HUES6 (cell line): ENCODE measurements around the gene TOGARAM2.

Source experiments
- H3K27ac ChIP-seq: 2 replicates; pipeline ENCODE4 v1.7.0; 2013; ENCODE audit warnings: low read depth, mild to moderate bottlenecking, low read length, inconsistent platforms
- H3K27me3 ChIP-seq: 2 replicates; pipeline ENCODE4 v1.6.1; 2013; ENCODE audit warnings: low read length; ENCODE audit not compliant: control insufficient read depth, insufficient read depth
- H3K36me3 ChIP-seq: 2 replicates; pipeline ENCODE4 v1.6.1; 2013; ENCODE audit warnings: low read length; ENCODE audit not compliant: control insufficient read depth, insufficient read depth
- H3K4me1 ChIP-seq: 2 replicates; pipeline ENCODE4 v1.6.1; 2013; ENCODE audit warnings: low read length; ENCODE audit not compliant: control insufficient read depth, insufficient read depth
- H3K4me3 ChIP-seq: 2 replicates; pipeline ENCODE4 v1.5.1; 2013; ENCODE audit warnings: low read depth, low read length
- H3K9ac ChIP-seq: one replicate; pipeline ENCODE4 v1.6.1; 2013; ENCODE audit warnings: mild to moderate bottlenecking, low read length
- H3K9me3 ChIP-seq: 2 replicates; pipeline ENCODE4 v1.6.1; 2013; ENCODE audit warnings: low read depth, low read length; ENCODE audit not compliant: control insufficient read depth, insufficient read depth

Gene TOGARAM2

DNA sequence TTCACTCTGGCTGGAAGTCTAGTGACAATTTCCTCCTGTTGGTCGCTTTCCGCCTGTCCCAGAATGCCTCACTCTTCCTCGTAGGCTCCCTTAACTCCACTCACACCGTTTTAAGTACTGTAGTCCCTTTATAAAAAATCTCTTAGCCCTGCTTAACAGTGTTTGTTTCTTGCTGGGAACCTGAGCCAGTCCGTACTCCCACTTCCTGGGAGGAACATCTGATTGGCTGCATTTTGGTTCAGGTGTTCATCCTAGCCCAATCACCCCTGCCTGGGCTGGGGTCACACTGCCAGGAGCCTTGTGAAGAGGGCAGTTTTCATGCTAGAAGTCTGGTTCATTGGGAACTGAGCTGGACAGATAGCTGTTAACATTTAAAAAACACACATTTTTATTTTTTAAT is 25.6 kb upstream of the TOGARAM2 start:
- no peaks in the 10 kb centered on the region for H3K27me3 ChIP-seq
- H3K27ac ChIP-seq, result no peak overlapping the region
- no peak overlapping the region for H3K9ac ChIP-seq
- H3K9me3 ChIP-seq, result no peaks in the 10 kb centered on the region
- no peaks in the 10 kb centered on the region for H3K36me3 ChIP-seq
- no peak overlapping the region for H3K4me3 ChIP-seq
- H3K4me1 ChIP-seq, result peaks cover 34% of the 10 kb centered on the region

DNA sequence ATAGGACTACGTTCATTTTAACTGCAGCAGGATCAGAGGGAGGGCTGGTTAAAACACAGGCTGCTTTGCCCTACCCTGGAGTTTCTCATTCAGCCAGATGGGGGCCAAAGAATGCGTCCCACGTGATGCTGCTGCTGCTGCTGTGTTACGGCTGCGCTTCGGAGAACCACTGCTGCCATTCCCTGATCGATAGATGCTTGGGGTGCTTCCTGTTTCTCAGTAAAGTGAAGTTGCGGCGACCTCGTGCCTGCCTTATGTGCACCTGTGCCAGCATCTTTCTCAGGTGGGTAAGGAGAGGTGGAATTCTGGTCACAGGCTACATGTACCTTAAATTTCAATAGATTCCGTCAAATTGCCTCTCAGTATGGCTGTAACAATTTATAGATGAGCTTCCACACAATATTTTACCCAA is 24.7 kb upstream of the TOGARAM2 start:
- H3K27ac ChIP-seq, result no peak overlapping the region
- H3K9ac ChIP-seq, result no peak overlapping the region
- no peaks in the 10 kb centered on the region for H3K9me3 ChIP-seq
- no peaks in the 10 kb centered on the region for H3K27me3 ChIP-seq
- H3K36me3 ChIP-seq, result no peaks in the 10 kb centered on the region
- peak overlapping the region; percentile 49 for H3K4me3 ChIP-seq
- H3K4me1 ChIP-seq, result peaks cover 31% of the 10 kb centered on the region

DNA sequence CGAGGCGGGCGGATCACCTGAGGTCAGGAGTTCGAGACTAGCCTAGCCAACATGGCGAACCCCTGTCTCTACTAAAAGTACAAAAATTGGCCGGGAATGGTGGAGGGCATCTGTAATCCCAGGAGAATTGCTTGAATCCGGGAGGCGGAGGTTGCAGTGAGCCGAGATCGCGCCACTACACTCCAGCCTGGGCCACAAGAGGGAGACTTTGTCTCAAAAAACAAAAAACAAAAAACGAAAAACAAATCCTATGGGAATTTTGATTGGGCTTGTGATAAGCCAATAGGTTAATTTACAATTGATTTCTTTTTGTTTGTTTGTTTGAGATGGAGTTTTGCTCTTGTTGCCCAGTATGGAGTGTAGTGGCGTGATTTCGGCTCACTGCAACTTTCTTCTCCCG is 24.2 kb upstream of the TOGARAM2 start:
- peaks cover 27% of the 10 kb centered on the region for H3K4me1 ChIP-seq
- H3K9ac ChIP-seq, result no peak overlapping the region
- no peaks in the 10 kb centered on the region for H3K9me3 ChIP-seq
- H3K27ac ChIP-seq, result no peak overlapping the region
- H3K27me3 ChIP-seq, result no peaks in the 10 kb centered on the region
- no peaks in the 10 kb centered on the region for H3K36me3 ChIP-seq
- H3K4me3 ChIP-seq, result peak overlapping the region; percentile 49

DNA sequence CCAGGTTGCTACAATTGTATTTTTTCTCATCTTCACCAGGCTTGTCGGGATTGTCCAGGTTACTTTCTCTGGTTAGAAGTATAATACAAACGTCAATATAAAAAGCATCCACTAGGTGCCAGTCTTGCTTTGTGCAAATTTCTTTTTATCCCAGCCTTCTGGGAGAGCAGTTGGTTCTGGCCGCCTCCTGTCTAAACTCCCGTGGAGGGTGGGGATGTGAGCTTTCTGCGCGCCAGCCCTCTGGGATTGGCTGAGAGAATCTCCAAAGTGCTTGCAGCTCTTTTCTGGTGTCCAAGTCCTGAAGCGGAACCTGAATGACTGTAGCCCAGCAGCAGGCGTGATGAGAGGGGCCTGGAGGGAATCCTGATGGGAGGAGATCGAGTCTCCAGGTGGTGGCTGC is 22.4 kb upstream of the TOGARAM2 start:
- H3K9me3 ChIP-seq, result no peaks in the 10 kb centered on the region
- H3K27ac ChIP-seq, result no peak overlapping the region
- H3K4me1 ChIP-seq, result peaks cover 20% of the 10 kb centered on the region

DNA sequence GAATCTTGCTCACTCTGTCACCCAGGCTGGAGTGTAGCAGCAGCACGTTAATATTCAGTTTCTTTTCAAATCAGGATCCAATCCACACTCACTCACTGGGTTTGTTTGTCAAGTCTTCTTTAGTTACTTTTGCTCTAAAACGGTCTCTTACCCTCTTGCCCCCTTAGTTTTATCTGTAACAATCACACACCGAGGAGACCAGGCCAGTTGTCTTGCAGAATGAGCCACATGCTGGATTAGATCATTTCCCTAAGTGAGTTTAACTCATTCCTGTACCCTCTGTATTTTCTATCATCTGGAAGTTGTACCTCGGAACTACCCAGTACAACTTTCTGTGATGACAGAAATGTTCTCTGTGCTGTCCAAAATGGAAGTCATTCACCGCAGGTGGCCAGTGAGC is 20.7 kb upstream of the TOGARAM2 start:
- Histone ChIP-seq H3K4me1 (peaks cover 15% of the 10 kb centered on the region), H3K27ac (no peak overlapping the region), H3K9me3 (no peaks in the 10 kb centered on the region), H3K4me3 (no peak overlapping the region), H3K9ac (no peak overlapping the region), H3K27me3 (no peaks in the 10 kb centered on the region), H3K36me3 (no peaks in the 10 kb centered on the region)

More for the DNA sequence above, 22.4 kb upstream of the TOGARAM2 start:
- Histone ChIP-seq H3K9ac (no peak overlapping the region), H3K27me3 (no peaks in the 10 kb centered on the region), H3K4me3 (no peak overlapping the region), H3K36me3 (no peaks in the 10 kb centered on the region)

DNA sequence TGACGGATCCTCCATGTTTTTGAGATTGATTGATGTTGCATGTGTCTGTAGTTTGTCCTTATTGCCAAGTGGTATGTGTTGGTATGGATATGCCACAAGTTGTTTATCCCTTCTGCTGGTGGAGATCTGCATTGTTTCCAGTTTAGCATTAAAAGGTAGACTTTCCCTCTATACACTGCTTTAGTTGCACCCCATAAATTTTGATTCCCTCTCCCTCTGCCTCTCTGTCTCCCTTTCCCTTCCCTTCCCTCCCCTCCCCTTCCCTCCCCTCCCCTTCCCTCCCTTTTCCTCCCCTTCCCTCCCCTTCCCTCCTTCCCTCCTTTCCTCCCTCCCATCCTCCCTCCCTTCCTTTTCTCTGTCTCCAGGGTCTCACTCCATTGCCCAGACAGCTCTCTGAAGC is 18.6 kb upstream of the TOGARAM2 start:
- Histone ChIP-seq H3K9ac (no peak overlapping the region), H3K4me1 (peaks cover 4% of the 10 kb centered on the region; the same call in 1 of the 2 replicates), H3K27ac (no peak overlapping the region), H3K36me3 (no peaks in the 10 kb centered on the region), H3K27me3 (no peaks in the 10 kb centered on the region), H3K4me3 (no peak overlapping the region), H3K9me3 (no peaks in the 10 kb centered on the region)

DNA sequence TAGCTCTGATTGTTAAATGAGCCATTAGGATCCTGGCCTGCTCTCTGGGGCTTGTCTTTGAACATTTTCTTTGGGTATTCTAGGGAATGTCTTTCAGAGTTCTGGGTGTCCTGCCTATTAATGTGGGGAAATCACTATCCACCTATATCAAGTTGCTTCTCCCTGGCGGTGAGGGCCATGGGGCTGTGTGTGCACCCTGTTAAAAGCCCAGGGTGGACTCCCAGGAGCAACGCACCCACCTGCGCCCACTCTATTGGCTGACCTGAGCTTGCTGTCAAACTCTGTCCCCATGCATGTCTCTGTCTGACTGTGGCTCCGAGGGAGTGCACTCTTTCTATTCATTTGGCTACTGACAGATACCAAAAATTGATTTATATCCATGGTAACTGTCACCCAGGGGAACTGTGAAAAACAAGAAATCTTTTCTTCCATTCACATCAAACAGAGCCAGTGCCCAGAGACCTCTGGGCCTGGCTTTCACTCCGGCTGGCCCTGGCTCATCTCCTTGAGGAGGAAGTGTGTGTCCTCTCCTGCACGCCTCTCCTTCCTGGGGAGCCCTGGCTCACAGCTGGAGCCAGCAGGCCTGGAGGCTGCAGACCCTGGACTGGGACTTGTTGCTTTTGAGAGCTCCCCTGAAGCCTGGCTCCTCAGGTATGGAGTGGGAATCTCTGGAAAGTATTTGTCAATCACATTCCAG is 10.5 kb upstream of the TOGARAM2 start:
- no peaks in the 10 kb centered on the region for H3K36me3 ChIP-seq
- no peaks in the 10 kb centered on the region; the same call in 1 of the 2 replicates for H3K4me1 ChIP-seq
- H3K9me3 ChIP-seq, result peaks cover 2% of the 10 kb centered on the region; the same call in 1 of the 2 replicates
- no peak overlapping the region for H3K4me3 ChIP-seq
- no peak overlapping the region for H3K27ac ChIP-seq
- no peak overlapping the region for H3K9ac ChIP-seq
- no peaks in the 10 kb centered on the region for H3K27me3 ChIP-seq

DNA sequence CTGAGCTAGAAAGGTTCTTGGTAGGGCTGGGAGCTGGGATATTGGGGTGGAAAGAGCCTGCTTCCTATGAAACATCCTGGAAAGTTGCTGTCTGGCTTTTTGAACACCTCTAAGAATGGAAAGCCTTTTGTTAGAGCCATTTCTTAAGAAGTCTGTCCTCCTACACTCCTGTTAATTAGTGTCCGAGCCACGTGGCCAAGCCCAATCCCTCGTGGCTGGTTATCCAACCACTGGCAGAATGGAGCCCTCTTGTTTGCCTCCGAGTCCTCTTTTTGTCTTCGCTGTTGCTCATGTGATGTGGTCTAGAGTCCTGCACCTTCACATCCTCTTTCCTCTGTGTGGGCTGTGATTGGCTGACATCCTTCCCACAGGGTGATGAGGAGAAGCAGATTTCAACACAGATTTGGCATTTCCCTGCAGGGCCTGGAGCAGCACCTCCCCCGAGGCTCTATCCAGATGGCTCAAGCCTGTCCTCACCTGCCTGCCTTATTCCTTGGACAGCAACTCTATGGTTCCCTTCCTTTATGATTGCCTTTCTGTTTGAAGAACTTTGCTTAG is 8.2 kb upstream of the TOGARAM2 start:
- Histone ChIP-seq H3K27me3 (no peaks in the 10 kb centered on the region), H3K27ac (no peak overlapping the region), H3K9me3 (peaks cover 2% of the 10 kb centered on the region; the same call in 1 of the 2 replicates), H3K4me1 (peaks cover 5% of the 10 kb centered on the region; the same call in 1 of the 2 replicates), H3K9ac (no peak overlapping the region), H3K4me3 (no peak overlapping the region), H3K36me3 (no peaks in the 10 kb centered on the region)

DNA sequence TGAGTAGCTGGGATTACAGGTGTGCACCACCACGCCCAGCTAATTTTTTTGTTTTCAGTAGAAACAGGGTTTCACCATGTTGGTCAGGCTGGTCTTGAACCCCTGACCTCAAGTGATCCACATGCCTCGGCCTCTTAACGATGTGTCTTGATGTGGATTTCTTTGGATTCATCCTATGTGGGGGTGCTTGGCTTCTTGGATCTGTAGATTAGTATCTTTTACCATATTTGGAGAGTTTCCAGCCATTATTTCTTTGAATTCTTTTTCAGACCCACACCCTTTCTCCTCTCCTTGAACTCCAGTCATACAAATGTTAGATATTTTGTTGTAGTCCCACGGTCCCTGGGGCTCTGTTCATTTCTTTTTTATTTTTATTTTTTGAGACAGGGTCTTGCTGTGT is 6.8 kb upstream of the TOGARAM2 start:
- Histone ChIP-seq H3K4me3 (no peak overlapping the region), H3K27me3 (no peaks in the 10 kb centered on the region), H3K36me3 (no peaks in the 10 kb centered on the region), H3K27ac (no peak overlapping the region), H3K9ac (no peak overlapping the region), H3K4me1 (peaks cover 5% of the 10 kb centered on the region; the same call in 1 of the 2 replicates), H3K9me3 (peaks cover 2% of the 10 kb centered on the region; the same call in 1 of the 2 replicates)

DNA sequence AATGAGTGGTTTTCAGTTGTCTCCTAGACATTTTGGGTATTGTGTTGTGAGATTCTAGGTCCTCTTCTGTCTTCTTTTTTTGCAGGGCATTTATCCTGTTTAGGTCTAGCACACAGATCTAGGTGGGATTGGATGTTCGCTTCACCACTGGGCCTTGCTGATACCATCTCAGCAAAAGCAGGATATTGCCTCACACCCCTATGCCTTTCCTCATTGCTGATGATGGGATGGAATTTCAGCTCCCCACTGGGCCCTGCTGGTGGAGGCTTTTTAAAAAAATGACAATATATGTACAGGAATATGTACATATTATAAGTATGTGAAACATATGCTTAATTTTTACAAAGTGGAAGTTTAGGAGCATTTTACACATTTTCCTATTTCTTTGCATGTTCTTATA is 5.4 kb upstream of the TOGARAM2 start:
- H3K36me3 ChIP-seq, result no peaks in the 10 kb centered on the region
- no peak overlapping the region for H3K27ac ChIP-seq
- no peak overlapping the region for H3K4me3 ChIP-seq
- peaks cover 2% of the 10 kb centered on the region; the same call in 1 of the 2 replicates for H3K9me3 ChIP-seq
- H3K9ac ChIP-seq, result no peak overlapping the region
- H3K4me1 ChIP-seq, result peaks cover 5% of the 10 kb centered on the region; the same call in 1 of the 2 replicates
- no peaks in the 10 kb centered on the region for H3K27me3 ChIP-seq

DNA sequence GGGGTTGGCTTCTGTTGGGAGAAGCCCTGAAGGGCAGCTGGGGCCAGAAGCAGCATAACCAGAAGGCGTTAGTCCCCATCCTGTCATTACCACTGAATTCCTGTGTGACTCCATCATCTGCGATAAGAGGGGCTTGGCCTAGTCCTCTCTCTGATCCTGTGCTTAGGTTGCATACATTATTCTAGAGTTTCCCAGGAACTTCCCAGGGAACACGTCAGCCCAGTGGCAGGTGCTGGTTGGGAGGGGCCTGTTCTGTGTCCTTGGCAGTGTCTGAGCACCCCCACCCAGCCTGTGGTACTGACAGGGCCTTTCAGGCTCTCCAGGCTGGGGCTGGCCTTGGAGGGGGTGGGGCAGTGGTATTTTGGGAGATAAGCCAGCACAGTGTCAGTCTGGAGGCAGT is 4.5 kb upstream of the TOGARAM2 start:
- Histone ChIP-seq H3K27me3 (no peaks in the 10 kb centered on the region), H3K9me3 (peaks cover 2% of the 10 kb centered on the region; the same call in 1 of the 2 replicates), H3K36me3 (no peaks in the 10 kb centered on the region), H3K4me3 (no peak overlapping the region), H3K9ac (no peak overlapping the region), H3K27ac (no peak overlapping the region), H3K4me1 (peaks cover 5% of the 10 kb centered on the region; the same call in 1 of the 2 replicates)
